SK-N-SH treated with all-trans-retinoic acid at 6 μM for 48 hours (cell line): Measurements from ENCODE around the gene WDR18.

Experiments
- ATAC-seq: fragments of 200-7000 bp; cut with Tn5 transposase; 3 replicates; pipeline ENCODE4 v1.9.1; 2020; ENCODE audit warnings: mild to moderate bottlenecking, moderate library complexity
- ARNTL ChIP-seq: fragments of 450-650 bp; formaldehyde crosslinking; IDR thresholded peaks from 2 replicates; pipeline ENCODE4 v1.5.0; 2020; ENCODE audit warnings: low read depth, mild to moderate bottlenecking, moderate library complexity, borderline replicate concordance
- BACH2 ChIP-seq: fragments of 250-450 bp; sonication (Bioruptor Pico); IDR thresholded peaks from 2 replicates; pipeline ENCODE4 v1.9.0; 2021; ENCODE audit warnings: mild to moderate bottlenecking, borderline replicate concordance
- CSDC2 ChIP-seq: fragments of 250-450 bp; sonication (Bioruptor Pico); IDR thresholded peaks from 2 replicates; pipeline ENCODE4 v1.5.0; 2020; ENCODE audit warnings: mild to moderate bottlenecking, moderate library complexity
- ESRRG ChIP-seq: fragments of 250-450 bp; sonication (Bioruptor Pico); IDR thresholded peaks from 2 replicates; pipeline ENCODE4 v1.6.1; 2021; ENCODE audit warnings: mild to moderate bottlenecking
- GLIS3 ChIP-seq: fragments of 250-450 bp; sonication (Bioruptor Pico); IDR thresholded peaks from 2 replicates; pipeline ENCODE4 v1.5.0; 2020; ENCODE audit warnings: mild to moderate bottlenecking, moderate library complexity
- ISL1 ChIP-seq: fragments of 250-450 bp; sonication (Bioruptor Pico); IDR thresholded peaks from 2 replicates; pipeline ENCODE4 v2.1.2; 2022; ENCODE audit warnings: mild to moderate bottlenecking, moderate library complexity
- OSR1 ChIP-seq: fragments of 250-450 bp; sonication (Bioruptor Pico); IDR thresholded peaks from 2 replicates; pipeline ENCODE4 v1.8.0; 2022; ENCODE audit warnings: moderate library complexity, mild to moderate bottlenecking, inconsistent platforms
- PPARA ChIP-seq: fragments of 250-450 bp; sonication (Bioruptor Pico); IDR thresholded peaks from 2 replicates; pipeline ENCODE4 v1.5.0; 2020; ENCODE audit warnings: mild to moderate bottlenecking, borderline replicate concordance
- RARB ChIP-seq: fragments of 250-450 bp; sonication (Bioruptor Pico); IDR thresholded peaks from 2 replicates; pipeline ENCODE4 v1.8.0; 2021; ENCODE audit warnings: mild to moderate bottlenecking, moderate library complexity
- SNAI2 ChIP-seq: fragments of 250-450 bp; sonication (Bioruptor Pico); IDR thresholded peaks from 2 replicates; pipeline ENCODE4 v1.5.0; 2020; ENCODE audit warnings: mild to moderate bottlenecking, moderate library complexity
- TCF4 ChIP-seq: fragments of 250-450 bp; sonication (Bioruptor Pico); IDR thresholded peaks from 2 replicates; pipeline ENCODE4 v1.8.0; 2021; ENCODE audit warnings: mild to moderate bottlenecking, moderate library complexity, borderline replicate concordance
- TOX ChIP-seq: fragments of 250-450 bp; sonication (Bioruptor Pico); IDR thresholded peaks from 2 replicates; pipeline ENCODE4 v1.8.0; 2021; ENCODE audit warnings: mild to moderate bottlenecking, moderate library complexity, borderline replicate concordance
- ZC3H10 ChIP-seq: fragments of 250-450 bp; sonication (Bioruptor Pico); IDR thresholded peaks from 2 replicates; pipeline ENCODE4 v1.5.1; 2021; ENCODE audit warnings: mild to moderate bottlenecking, moderate library complexity
- ZFP3 ChIP-seq: fragments of 250-450 bp; sonication (Bioruptor Pico); IDR thresholded peaks from 2 replicates; pipeline ENCODE4 v1.5.0; 2020; ENCODE audit warnings: mild to moderate bottlenecking, moderate library complexity
- ZNF565 ChIP-seq: fragments of 450-650 bp; formaldehyde crosslinking; conservative IDR thresholded peaks from 2 replicates; pipeline ENCODE4 v1.5.0; 2020; ENCODE audit warnings: low read depth, mild to moderate bottlenecking, moderate library complexity
- ZNF70 ChIP-seq: fragments of 450-650 bp; formaldehyde crosslinking; IDR thresholded peaks from 2 replicates; pipeline ENCODE4 v1.5.0; 2020; ENCODE audit warnings: mild to moderate bottlenecking, moderate library complexity
- TF ChIP-seq, protein P1 (sequence below): fragments of 250-450 bp; sonication (Bioruptor Pico); IDR thresholded peaks from 2 replicates; pipeline ENCODE4 v1.8.0; 2020; ENCODE audit warnings: mild to moderate bottlenecking, moderate library complexity, borderline replicate concordance
- TF ChIP-seq, protein P2 (sequence below): fragments of 250-450 bp; sonication (Bioruptor Pico); IDR thresholded peaks from 2 replicates; pipeline ENCODE4 v1.5.1; 2020; ENCODE audit warnings: low read depth, mild to moderate bottlenecking, moderate library complexity
- TF ChIP-seq, protein P3 (sequence below): fragments of 250-450 bp; sonication (Bioruptor Pico); IDR thresholded peaks from 2 replicates; pipeline ENCODE4 v1.8.0; 2021; ENCODE audit warnings: low read depth, mild to moderate bottlenecking, moderate library complexity, borderline replicate concordance
- TF ChIP-seq, protein P4 (sequence below): fragments of 250-450 bp; sonication (Bioruptor Pico); IDR thresholded peaks from 2 replicates; pipeline ENCODE4 v1.5.0; 2020; ENCODE audit warnings: mild to moderate bottlenecking, moderate library complexity

Gene WDR18

DNA sequence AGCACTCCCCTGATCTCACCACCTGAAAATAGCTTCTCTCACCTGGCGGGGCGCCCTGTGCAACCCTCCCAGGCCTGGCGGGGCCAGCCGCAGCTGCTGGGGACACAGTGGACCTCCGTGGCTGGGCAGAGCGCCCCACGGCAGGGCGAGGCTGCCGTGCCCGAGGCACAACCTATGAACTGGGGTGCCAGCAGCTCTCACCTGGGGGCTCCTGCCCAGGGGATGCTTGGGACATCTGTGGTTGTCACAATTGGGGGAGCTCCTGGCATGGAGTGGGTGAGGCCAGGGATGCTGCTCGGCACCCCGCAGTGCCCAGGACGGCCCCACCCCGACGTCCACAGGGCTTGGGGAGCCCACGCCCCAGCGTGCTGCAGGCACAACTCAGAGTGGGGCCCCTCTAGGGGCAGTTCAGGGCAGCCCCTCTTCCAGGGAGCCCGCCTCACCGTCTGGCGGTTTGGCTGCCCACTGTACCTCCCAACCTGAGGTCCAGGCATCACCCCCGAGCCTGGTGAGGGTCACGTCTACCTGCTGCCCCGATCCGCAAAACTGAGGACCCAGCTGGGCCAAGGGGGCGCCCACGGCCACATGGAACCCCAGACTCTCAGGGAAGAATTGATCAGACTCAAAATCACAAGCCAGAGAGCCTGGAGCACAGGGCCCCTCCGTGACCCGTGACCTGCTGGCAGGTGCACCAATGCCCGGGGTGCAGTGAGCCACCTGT is 31.1 kb downstream of the WDR18 start (continued):
- TF ChIP-seq, protein P1, sequence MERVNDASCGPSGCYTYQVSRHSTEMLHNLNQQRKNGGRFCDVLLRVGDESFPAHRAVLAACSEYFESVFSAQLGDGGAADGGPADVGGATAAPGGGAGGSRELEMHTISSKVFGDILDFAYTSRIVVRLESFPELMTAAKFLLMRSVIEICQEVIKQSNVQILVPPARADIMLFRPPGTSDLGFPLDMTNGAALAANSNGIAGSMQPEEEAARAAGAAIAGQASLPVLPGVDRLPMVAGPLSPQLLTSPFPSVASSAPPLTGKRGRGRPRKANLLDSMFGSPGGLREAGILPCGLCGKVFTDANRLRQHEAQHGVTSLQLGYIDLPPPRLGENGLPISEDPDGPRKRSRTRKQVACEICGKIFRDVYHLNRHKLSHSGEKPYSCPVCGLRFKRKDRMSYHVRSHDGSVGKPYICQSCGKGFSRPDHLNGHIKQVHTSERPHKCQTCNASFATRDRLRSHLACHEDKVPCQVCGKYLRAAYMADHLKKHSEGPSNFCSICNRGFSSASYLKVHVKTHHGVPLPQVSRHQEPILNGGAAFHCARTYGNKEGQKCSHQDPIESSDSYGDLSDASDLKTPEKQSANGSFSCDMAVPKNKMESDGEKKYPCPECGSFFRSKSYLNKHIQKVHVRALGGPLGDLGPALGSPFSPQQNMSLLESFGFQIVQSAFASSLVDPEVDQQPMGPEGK (CRISPR knock-in tag) = no peak
- no peak for TF ChIP-seq BACH2 (CRISPR knock-in tag)

DNA sequence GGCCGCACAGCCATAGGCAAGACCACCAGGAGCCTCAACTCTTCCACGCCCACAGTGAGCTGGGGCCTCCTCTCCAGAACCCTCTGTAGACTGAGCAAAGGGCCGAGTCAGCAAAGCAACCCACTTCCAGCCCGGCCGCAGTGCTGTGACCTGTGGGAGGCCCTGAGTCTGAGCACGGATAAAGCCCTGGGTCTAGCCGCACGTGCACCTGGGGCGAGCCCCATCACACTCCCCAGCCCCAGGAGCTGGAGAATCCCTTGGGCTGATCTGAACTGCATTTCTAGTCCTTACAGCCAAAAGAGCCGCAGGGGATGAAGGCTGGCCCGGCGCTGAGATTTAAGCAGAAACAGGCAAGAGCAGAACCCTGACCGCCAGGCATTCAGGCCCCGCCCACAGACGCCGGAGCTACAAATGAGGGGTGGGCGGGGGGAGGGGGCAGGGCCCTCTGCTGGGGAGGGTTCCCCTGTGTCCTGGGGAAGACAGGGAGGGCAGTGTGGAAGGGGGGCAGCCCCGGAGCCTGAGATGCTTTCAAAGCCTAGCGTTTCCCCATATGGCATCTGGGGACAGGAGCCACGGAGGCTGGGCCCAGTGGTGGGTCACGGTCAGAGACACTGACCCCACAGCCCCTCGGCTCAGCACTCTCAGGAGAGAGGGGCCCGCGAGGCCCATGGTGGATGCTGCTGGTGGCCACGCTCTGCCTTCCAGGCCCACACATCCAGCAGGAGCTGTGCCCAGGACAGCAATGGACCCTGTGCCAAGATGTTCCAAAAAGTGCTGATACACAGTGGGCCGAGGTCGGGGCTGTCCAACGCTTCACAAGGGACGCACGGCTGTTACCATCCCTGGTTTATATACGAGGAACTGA is 31.9 kb downstream of the WDR18 start:
- TF ChIP-seq ESRRG (no peak), TCF4 (CRISPR knock-in tag) (no peak), PPARA (CRISPR knock-in tag) (no peak), BACH2 (CRISPR knock-in tag) (no peak), CSDC2 (CRISPR knock-in tag) (no peak), RARB (no peak), ZFP3 (CRISPR knock-in tag) (no peak), SNAI2 (CRISPR knock-in tag) (no peak), GLIS3 (CRISPR knock-in tag) (no peak), TOX (no peak), ARNTL (CRISPR knock-in tag) (no peak), ZC3H10 (CRISPR knock-in tag) (no peak), ZNF70 (CRISPR knock-in tag) (no peak), ISL1 (CRISPR knock-in tag) (no peak), OSR1 (CRISPR knock-in tag) (no peak), ZNF565 (CRISPR knock-in tag) (no peak)
- TF ChIP-seq, protein P2, sequence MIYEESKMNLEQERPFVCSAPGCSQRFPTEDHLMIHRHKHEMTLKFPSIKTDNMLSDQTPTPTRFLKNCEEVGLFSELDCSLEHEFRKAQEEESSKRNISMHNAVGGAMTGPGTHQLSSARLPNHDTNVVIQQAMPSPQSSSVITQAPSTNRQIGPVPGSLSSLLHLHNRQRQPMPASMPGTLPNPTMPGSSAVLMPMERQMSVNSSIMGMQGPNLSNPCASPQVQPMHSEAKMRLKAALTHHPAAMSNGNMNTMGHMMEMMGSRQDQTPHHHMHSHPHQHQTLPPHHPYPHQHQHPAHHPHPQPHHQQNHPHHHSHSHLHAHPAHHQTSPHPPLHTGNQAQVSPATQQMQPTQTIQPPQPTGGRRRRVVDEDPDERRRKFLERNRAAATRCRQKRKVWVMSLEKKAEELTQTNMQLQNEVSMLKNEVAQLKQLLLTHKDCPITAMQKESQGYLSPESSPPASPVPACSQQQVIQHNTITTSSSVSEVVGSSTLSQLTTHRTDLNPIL (CRISPR knock-in tag) = no peak
- TF ChIP-seq, protein P3, sequence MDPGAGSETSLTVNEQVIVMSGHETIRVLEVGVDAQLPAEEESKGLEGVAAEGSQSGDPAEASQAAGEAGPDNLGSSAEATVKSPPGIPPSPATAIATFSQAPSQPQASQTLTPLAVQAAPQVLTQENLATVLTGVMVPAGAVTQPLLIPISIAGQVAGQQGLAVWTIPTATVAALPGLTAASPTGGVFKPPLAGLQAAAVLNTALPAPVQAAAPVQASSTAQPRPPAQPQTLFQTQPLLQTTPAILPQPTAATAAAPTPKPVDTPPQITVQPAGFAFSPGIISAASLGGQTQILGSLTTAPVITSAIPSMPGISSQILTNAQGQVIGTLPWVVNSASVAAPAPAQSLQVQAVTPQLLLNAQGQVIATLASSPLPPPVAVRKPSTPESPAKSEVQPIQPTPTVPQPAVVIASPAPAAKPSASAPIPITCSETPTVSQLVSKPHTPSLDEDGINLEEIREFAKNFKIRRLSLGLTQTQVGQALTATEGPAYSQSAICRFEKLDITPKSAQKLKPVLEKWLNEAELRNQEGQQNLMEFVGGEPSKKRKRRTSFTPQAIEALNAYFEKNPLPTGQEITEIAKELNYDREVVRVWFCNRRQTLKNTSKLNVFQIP (CRISPR knock-in tag) = no peak
- TF ChIP-seq, protein P4, sequence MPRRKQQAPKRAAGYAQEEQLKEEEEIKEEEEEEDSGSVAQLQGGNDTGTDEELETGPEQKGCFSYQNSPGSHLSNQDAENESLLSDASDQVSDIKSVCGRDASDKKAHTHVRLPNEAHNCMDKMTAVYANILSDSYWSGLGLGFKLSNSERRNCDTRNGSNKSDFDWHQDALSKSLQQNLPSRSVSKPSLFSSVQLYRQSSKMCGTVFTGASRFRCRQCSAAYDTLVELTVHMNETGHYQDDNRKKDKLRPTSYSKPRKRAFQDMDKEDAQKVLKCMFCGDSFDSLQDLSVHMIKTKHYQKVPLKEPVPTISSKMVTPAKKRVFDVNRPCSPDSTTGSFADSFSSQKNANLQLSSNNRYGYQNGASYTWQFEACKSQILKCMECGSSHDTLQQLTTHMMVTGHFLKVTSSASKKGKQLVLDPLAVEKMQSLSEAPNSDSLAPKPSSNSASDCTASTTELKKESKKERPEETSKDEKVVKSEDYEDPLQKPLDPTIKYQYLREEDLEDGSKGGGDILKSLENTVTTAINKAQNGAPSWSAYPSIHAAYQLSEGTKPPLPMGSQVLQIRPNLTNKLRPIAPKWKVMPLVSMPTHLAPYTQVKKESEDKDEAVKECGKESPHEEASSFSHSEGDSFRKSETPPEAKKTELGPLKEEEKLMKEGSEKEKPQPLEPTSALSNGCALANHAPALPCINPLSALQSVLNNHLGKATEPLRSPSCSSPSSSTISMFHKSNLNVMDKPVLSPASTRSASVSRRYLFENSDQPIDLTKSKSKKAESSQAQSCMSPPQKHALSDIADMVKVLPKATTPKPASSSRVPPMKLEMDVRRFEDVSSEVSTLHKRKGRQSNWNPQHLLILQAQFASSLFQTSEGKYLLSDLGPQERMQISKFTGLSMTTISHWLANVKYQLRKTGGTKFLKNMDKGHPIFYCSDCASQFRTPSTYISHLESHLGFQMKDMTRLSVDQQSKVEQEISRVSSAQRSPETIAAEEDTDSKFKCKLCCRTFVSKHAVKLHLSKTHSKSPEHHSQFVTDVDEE = no peak
- TF ChIP-seq, protein P1 (CRISPR knock-in tag) = no peak
- no peak for ATAC-seq
